Measurements from ENCODE around the gene GCHFR. TPM values are rescaled to one million over a fixed set of nuclear protein-coding genes. Genes with fewer than 3 reads are reported as not detected.

GCHFR gene
- total and polyA plus RNA-seq, 4 donors = 50.5 to 229 (median 119) TPM

DNA sequence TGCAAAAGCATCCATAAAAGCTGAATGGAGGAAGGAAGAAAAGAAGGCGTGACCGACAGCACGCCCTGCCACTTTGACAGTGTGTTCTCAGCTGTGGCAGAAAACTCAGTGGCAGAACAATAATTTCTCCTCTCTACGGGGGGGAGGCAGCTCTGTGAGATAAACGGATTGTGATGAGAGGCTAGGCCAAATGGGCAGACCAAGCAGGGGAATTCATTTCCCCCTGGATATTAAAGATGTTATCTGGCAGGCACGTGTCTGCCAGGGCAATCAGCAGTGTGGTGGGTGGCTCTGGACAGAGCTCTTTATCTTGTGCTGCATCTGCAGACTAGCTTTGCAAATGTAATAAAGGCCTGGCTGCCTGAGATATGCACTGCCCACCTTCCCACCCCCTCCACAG is 6.9 kb upstream of the GCHFR start (continued):
- TF ChIP-seq, protein P1, sequence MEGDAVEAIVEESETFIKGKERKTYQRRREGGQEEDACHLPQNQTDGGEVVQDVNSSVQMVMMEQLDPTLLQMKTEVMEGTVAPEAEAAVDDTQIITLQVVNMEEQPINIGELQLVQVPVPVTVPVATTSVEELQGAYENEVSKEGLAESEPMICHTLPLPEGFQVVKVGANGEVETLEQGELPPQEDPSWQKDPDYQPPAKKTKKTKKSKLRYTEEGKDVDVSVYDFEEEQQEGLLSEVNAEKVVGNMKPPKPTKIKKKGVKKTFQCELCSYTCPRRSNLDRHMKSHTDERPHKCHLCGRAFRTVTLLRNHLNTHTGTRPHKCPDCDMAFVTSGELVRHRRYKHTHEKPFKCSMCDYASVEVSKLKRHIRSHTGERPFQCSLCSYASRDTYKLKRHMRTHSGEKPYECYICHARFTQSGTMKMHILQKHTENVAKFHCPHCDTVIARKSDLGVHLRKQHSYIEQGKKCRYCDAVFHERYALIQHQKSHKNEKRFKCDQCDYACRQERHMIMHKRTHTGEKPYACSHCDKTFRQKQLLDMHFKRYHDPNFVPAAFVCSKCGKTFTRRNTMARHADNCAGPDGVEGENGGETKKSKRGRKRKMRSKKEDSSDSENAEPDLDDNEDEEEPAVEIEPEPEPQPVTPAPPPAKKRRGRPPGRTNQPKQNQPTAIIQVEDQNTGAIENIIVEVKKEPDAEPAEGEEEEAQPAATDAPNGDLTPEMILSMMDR (IDR thresholded peaks at IDR 0.05; ENCODE audit: low read depth, low read length, missing input control) = no peak
- TF ChIP-seq JUND (IDR thresholded peaks at IDR 0.05) = no peak
- no peak for TF ChIP-seq YY1 (IDR thresholded peaks at IDR 0.05)
- TF ChIP-seq HNF4G (IDR thresholded peaks at IDR 0.05) = no peak

DNA sequence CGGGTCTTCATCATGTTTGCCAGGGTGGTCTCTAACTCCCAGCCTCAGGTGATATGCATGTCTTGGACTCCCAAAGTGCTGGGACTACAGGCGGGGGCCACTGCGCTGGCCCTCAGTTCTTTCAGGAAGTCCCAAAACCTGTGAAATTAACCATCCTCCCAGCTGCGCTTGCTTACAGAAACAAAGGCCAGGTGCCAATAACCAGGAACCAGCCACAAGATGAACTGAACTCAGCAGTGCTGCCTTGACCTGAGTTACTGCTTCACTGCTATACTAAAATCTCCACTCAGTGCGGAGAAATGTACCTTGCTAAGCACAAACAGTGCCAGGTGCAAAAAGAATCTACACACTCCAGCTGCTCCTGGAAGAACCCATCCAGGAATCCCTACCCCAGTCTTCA is 3.9 kb upstream of the GCHFR start:
- DNase-seq (ENCODE audit: low spot score) = no peak
- H3K4me1 ChIP-seq (ENCODE audit: control insufficient read depth in 4 of 4, insufficient read depth in 4 of 4, low read length in 3 of 4) = peaks cover 0 to 18% (median 10%) of the 10 kb centered on the region in 4 donors
- H3K27ac ChIP-seq (ENCODE audit: low read depth in 1 of 2, low read length in 2 of 2) = no peak overlapping the region
- H3K27me3 ChIP-seq (ENCODE audit: control insufficient read depth in 4 of 4, insufficient read depth in 4 of 4, low read length in 3 of 4) = no peaks in the 10 kb centered on the region
- 96% methylated on average over 5 of the region's 5 CpGs for WGBS
- H3K36me3 ChIP-seq (ENCODE audit: control insufficient read depth in 4 of 4, insufficient read depth in 3 of 4, low read depth in 1 of 4, low read length in 3 of 4) = no peaks in the 10 kb centered on the region
- H3K9me3 ChIP-seq (ENCODE audit: control insufficient read depth in 4 of 4, low read length in 3 of 4) = no peaks in the 10 kb centered on the region
- H3K4me3 ChIP-seq (ENCODE audit: low read depth in 1 of 3, low read length in 3 of 3) = no peak overlapping the region
- no peak for TF ChIP-seq FOXA2 (IDR thresholded peaks at IDR 0.05)
- no peak for TF ChIP-seq TAF1 (conservative IDR thresholded peaks at IDR 0.05)
- no peak for TF ChIP-seq GABPA (IDR thresholded peaks at IDR 0.05 in 1 of 2, conservative IDR thresholded peaks at IDR 0.05 in 1 of 2)
- no peak for TF ChIP-seq RXRA (IDR thresholded peaks at IDR 0.05)
- TF ChIP-seq, protein P2, sequence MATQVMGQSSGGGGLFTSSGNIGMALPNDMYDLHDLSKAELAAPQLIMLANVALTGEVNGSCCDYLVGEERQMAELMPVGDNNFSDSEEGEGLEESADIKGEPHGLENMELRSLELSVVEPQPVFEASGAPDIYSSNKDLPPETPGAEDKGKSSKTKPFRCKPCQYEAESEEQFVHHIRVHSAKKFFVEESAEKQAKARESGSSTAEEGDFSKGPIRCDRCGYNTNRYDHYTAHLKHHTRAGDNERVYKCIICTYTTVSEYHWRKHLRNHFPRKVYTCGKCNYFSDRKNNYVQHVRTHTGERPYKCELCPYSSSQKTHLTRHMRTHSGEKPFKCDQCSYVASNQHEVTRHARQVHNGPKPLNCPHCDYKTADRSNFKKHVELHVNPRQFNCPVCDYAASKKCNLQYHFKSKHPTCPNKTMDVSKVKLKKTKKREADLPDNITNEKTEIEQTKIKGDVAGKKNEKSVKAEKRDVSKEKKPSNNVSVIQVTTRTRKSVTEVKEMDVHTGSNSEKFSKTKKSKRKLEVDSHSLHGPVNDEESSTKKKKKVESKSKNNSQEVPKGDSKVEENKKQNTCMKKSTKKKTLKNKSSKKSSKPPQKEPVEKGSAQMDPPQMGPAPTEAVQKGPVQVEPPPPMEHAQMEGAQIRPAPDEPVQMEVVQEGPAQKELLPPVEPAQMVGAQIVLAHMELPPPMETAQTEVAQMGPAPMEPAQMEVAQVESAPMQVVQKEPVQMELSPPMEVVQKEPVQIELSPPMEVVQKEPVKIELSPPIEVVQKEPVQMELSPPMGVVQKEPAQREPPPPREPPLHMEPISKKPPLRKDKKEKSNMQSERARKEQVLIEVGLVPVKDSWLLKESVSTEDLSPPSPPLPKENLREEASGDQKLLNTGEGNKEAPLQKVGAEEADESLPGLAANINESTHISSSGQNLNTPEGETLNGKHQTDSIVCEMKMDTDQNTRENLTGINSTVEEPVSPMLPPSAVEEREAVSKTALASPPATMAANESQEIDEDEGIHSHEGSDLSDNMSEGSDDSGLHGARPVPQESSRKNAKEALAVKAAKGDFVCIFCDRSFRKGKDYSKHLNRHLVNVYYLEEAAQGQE (IDR thresholded peaks at IDR 0.05) = no peak
- no peak for TF ChIP-seq HNF4G (IDR thresholded peaks at IDR 0.05)
- TF ChIP-seq YY1 (IDR thresholded peaks at IDR 0.05) = no peak
- TF ChIP-seq SP1 (IDR thresholded peaks at IDR 0.05) = no peak
- TF ChIP-seq, protein P1 (IDR thresholded peaks at IDR 0.05; ENCODE audit: low read depth, low read length, missing input control) = no peak
- TF ChIP-seq JUND (IDR thresholded peaks at IDR 0.05) = no peak
- no peak for TF ChIP-seq FOXA1 (IDR thresholded peaks at IDR 0.05)
- no peak overlapping the region for H3K9ac ChIP-seq (ENCODE audit: low read depth in 1 of 2, low read length in 2 of 2)
